ENCODE data around the gene GALNS. TPM values are rescaled to one million over a fixed set of nuclear protein-coding genes. Genes with fewer than 3 reads are reported as not detected.

GALNS gene
- total and polyA plus RNA-seq, 4 donors, result 6.8 to 20.6 (median 10.8) TPM

- Histone ChIP-seq H3K4me1 (ENCODE audit: control insufficient read depth in 4 of 4, insufficient read depth in 4 of 4, low read length in 3 of 4) (no peaks in the 10 kb centered on the region), H3K36me3 (ENCODE audit: control insufficient read depth in 4 of 4, insufficient read depth in 3 of 4, low read depth in 1 of 4, low read length in 3 of 4) (peaks cover 0 to 16% (median 4%) of the 10 kb centered on the region in 4 donors), H3K27ac (ENCODE audit: low read depth in 1 of 2, low read length in 2 of 2) (no peak overlapping the region), H3K27me3 (ENCODE audit: control insufficient read depth in 4 of 4, insufficient read depth in 4 of 4, low read length in 3 of 4) (no peaks in the 10 kb centered on the region), H3K9me3 (ENCODE audit: control insufficient read depth in 4 of 4, low read length in 3 of 4) (no peaks in the 10 kb centered on the region), H3K9ac (ENCODE audit: low read depth in 1 of 2, low read length in 2 of 2) (no peak overlapping the region), H3K4me3 (ENCODE audit: low read depth in 1 of 3, low read length in 3 of 3) (no peak overlapping the region)
- 90% methylated on average over 13 of the region's 13 CpGs for WGBS
- no peak for DNase-seq (ENCODE audit: low spot score)
- TF ChIP-seq HNF4G (IDR thresholded peaks at IDR 0.05) (no peak), RAD21 (IDR thresholded peaks at IDR 0.05) (no peak), NR2F2 (IDR thresholded peaks at IDR 0.05) (no peak), HNF4A (conservative IDR thresholded peaks at IDR 0.05) (no peak), YY1 (IDR thresholded peaks at IDR 0.05) (no peak), FOXA1 (IDR thresholded peaks at IDR 0.05) (no peak), GABPA (IDR thresholded peaks at IDR 0.05 in 1 of 2, conservative IDR thresholded peaks at IDR 0.05 in 1 of 2) (no peak), CTCF (IDR thresholded peaks at IDR 0.05; ENCODE audit: low read depth, low read length, missing input control) (no peak), MAX (IDR thresholded peaks at IDR 0.05) (no peak), REST (IDR thresholded peaks at IDR 0.05) (no peak), TAF1 (conservative IDR thresholded peaks at IDR 0.05) (no peak), RXRA (IDR thresholded peaks at IDR 0.05) (no peak), ATF3 (IDR thresholded peaks at IDR 0.05) (no peak)
Measured at GRCh38 chr16:88831838-88832237, 24.9 kb downstream of the GALNS start.

- no peaks in the 10 kb centered on the region for H3K9me3 ChIP-seq (ENCODE audit: control insufficient read depth in 4 of 4, low read length in 3 of 4)
- no peak overlapping the region for H3K27ac ChIP-seq (ENCODE audit: low read depth in 1 of 2, low read length in 2 of 2)
- 90% methylated on average over 14 of the region's 14 CpGs for WGBS
- no peaks in the 10 kb centered on the region for H3K27me3 ChIP-seq (ENCODE audit: control insufficient read depth in 4 of 4, insufficient read depth in 4 of 4, low read length in 3 of 4)
- H3K9ac ChIP-seq (ENCODE audit: low read depth in 1 of 2, low read length in 2 of 2), result no peak overlapping the region
- H3K4me1 ChIP-seq (ENCODE audit: control insufficient read depth in 4 of 4, insufficient read depth in 4 of 4, low read length in 3 of 4), result no peaks in the 10 kb centered on the region
- peaks cover 0 to 16% (median 5%) of the 10 kb centered on the region in 4 donors for H3K36me3 ChIP-seq (ENCODE audit: control insufficient read depth in 4 of 4, insufficient read depth in 3 of 4, low read depth in 1 of 4, low read length in 3 of 4)
- TF ChIP-seq RXRA (IDR thresholded peaks at IDR 0.05), result no peak
- no peak for TF ChIP-seq FOXA2 (IDR thresholded peaks at IDR 0.05)
- TF ChIP-seq HNF4G (IDR thresholded peaks at IDR 0.05), result no peak
- no peak for TF ChIP-seq CTCF (IDR thresholded peaks at IDR 0.05; ENCODE audit: low read depth, low read length, missing input control)
- no peak for TF ChIP-seq GABPA (IDR thresholded peaks at IDR 0.05 in 1 of 2, conservative IDR thresholded peaks at IDR 0.05 in 1 of 2)
- TF ChIP-seq ATF3 (IDR thresholded peaks at IDR 0.05), result no peak
- no peak overlapping the region for H3K4me3 ChIP-seq (ENCODE audit: low read depth in 1 of 3, low read length in 3 of 3)
- DNase-seq (ENCODE audit: low spot score), result no peak
Measured at GRCh38 chr16:88830783-88831182, 26.0 kb downstream of the GALNS start.
